ENCODE data around the gene ASTN2.

DNA sequence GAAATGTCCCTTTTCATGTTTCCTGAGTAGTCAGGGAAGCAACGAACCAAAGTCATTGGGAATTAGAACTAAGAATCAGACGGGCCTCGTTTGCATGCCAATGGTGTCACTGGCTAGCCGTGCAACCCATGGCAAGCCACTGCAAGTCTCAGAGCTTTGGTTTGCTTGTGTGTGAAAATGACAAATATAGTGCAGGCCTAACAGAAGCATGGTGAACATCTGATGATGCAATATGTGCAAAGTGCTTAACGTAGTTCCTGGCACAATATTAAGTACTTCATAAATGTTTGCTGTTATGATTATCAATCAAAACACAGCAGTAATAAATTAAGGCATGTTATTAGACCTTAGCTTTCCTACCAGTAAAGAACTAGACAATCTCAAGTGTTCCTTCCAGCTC is 845.7 kb downstream of the ASTN2 start:
- TF ChIP-seq EZH2phosphoT487 (IDR thresholded peaks at IDR 0.05; ENCODE audit: low read length) = no peak
- no peak for TF ChIP-seq CTCF (IDR thresholded peaks at IDR 0.05; ENCODE audit: low read length)
- TF ChIP-seq EZH2 (optimal IDR thresholded peaks at IDR 0.05; ENCODE audit: low read depth, low read length) = no peak

All from MM.1S (cell line).